ENCODE results near the gene PLEKHG7.
"Not testable (repeated sequence)": the region's sequence is repeated elsewhere in the genome, so short reads cannot be mapped to it uniquely, and the experiment has no call there.

The PLEKHG7 gene

DNA sequence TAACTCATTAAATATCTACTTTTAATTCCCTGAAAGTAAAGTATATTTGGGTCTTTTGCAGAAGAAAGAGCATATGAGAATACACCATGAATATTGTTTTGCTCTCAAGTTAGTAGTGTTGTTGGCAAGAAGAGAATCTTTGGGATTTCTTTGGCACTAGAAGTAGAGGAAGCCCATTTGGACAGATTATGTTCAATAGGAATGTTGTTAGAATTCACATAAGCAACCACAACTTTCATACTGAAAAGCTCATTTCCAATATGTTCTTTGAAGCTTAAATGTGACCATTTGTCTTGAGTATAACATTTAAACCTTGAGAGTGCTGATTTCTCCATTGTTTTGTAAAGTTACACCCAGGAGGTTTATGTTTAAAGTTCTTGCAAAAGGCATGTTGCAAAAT is 37.6 kb downstream of the PLEKHG7 start:
- DNase-seq (ENCODE audit: low read depth): no peak
- H3K4me3 ChIP-seq (ENCODE audit: low read depth, low read length): no peak overlapping the region
- TF ChIP-seq, protein P1, sequence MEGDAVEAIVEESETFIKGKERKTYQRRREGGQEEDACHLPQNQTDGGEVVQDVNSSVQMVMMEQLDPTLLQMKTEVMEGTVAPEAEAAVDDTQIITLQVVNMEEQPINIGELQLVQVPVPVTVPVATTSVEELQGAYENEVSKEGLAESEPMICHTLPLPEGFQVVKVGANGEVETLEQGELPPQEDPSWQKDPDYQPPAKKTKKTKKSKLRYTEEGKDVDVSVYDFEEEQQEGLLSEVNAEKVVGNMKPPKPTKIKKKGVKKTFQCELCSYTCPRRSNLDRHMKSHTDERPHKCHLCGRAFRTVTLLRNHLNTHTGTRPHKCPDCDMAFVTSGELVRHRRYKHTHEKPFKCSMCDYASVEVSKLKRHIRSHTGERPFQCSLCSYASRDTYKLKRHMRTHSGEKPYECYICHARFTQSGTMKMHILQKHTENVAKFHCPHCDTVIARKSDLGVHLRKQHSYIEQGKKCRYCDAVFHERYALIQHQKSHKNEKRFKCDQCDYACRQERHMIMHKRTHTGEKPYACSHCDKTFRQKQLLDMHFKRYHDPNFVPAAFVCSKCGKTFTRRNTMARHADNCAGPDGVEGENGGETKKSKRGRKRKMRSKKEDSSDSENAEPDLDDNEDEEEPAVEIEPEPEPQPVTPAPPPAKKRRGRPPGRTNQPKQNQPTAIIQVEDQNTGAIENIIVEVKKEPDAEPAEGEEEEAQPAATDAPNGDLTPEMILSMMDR (IDR thresholded peaks at IDR 0.05; ENCODE audit: low read depth, low read length, missing control alignments): no peak

- TF ChIP-seq, protein P1 (IDR thresholded peaks at IDR 0.05; ENCODE audit: low read depth, low read length, missing control alignments): no peak
- no peak overlapping the region for H3K4me3 ChIP-seq (ENCODE audit: low read depth, low read length)
- no peak for DNase-seq (ENCODE audit: low read depth)
Observed at GRCh38 chr12:92743026-92743425, 40.2 kb downstream of the PLEKHG7 start.

DNA sequence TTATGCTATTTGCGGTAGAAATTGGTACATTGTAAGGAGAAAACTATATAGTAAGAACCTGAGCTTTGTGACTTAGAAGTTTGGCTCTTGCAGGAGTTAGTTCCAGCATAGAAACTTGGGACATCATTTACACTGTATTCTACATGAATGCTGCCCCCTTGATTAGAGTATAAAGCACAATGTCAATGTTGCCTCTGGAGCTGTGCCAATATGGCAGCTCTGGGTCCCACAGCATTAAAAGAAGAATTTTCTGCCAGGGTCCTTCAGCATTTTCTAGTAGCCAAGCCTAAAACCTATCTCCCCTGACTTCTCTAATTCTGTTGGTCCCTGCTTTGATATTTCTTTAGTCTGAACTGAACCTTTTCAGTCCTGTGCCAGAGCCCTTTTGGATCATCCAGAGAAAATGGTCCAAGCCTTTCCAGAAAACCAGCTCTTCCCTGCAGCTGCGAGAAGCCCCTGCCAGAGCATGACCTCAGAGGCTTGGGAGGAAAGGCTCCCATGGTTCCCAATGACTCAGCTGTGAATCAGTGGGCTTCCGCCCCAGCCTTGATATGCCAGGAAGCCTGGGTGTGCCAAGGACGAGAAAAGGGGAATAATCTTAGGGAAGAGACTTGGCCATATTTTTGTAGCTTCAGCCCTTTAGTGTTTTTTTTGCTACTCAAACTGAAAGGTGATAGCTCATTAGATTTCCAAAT is 43.2 kb downstream of the PLEKHG7 start:
- no peak for DNase-seq (ENCODE audit: low read depth)
- TF ChIP-seq, protein P1 (IDR thresholded peaks at IDR 0.05; ENCODE audit: low read depth, low read length, missing control alignments): no peak
- H3K4me3 ChIP-seq (ENCODE audit: low read depth, low read length): no peak overlapping the region

GRCh38 chr12:92747151-92747550 is 44.4 kb downstream of the PLEKHG7 start:
- no peak for DNase-seq (ENCODE audit: low read depth)
- H3K4me3 ChIP-seq (ENCODE audit: low read depth, low read length): no peak overlapping the region
- TF ChIP-seq, protein P1 (IDR thresholded peaks at IDR 0.05; ENCODE audit: low read depth, low read length, missing control alignments): no peak

DNA sequence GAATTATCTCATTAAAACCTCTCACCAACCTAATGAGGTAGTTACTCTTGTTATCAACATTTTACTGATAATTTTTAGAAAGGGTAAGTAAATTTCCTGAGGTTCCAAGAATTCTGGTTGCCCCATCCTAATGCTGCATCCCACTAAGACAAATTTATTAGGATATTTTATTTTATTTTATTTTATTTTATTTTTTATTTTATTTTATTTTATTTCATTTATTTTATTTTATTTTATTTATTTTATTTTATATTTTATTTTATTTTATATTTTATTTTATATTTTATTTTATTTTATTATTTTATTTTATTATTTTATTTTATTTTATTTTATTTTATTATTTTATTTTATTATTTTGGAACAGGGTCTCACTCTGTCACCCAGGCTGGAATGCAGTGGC is 46.9 kb downstream of the PLEKHG7 start:
- not testable (repeated sequence) for DNase-seq (ENCODE audit: low read depth); H3K4me3 ChIP-seq (ENCODE audit: low read depth, low read length)

DNA sequence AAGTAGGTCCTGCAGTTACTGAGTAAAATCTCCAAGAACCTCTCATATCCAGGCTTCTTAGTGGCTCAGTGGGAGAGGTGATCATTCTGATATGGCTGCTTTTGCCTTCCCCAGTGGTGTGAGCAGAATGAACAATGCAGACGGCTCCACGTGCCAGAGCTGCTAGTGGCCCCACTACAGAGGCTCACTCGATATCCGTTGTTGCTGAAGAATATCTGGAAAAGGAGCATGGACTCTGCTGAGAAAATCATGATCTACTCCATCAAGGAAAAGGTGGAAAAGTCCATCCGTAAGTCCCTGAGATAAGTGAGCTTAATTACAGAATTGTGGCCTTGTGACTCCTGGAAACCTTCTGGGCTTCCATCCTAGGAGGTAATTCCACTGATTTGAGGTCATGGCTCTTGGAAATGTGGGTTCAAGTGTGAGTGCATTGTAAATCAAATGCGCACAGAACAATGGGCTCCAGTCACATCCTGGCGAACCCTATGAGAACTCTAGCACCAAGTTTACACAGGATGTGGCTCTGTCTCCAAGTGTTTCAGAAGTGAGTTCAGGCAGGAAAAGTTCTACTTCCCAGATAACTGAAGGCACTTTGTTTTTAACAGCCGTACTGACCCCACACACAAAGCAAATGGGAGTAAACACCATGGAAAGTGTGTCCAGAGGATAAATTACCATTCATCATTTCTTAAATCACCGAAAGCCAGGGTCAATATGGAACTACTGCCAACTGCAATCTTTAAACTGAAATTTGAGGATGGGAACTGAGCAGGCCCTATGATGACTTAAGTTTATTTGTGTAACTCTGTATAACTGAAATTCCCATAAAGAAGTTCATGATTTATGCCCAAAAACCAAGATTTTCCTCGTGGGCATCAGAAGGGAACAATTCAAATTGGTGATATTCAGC is 51.4 kb downstream of the PLEKHG7 start:
- no peak overlapping the region for H3K4me3 ChIP-seq (ENCODE audit: low read depth, low read length)
- DNase-seq (ENCODE audit: low read depth): no peak
- TF ChIP-seq, protein P1 (IDR thresholded peaks at IDR 0.05; ENCODE audit: low read depth, low read length, missing control alignments): no peak

GRCh38 chr12:92756898-92757596 is 54.3 kb downstream of the PLEKHG7 start:
- TF ChIP-seq, protein P1 (IDR thresholded peaks at IDR 0.05; ENCODE audit: low read depth, low read length, missing control alignments): no peak
- no peak for DNase-seq (ENCODE audit: low read depth)

More at GRCh38 chr12:92756898-92757596, 54.3 kb downstream of the PLEKHG7 start:
- H3K4me3 ChIP-seq (ENCODE audit: low read depth, low read length): no peak overlapping the region

Measured in GM12864 (cell line).